GM12864 (cell line): ENCODE results near the gene IFNA13.

ENCODE experiments used
- DNase-seq: peaks from one replicate; pipeline ENCODE4 v3.0.0-alpha.2; 2011; ENCODE audit warnings: low read depth
- H3K4me3 ChIP-seq: 2 replicates; pipeline ENCODE4 v1.5.1; 2011; ENCODE audit warnings: mild to moderate bottlenecking, low read depth, low read length, control low read depth
- TF ChIP-seq, protein P1 (sequence below): IDR thresholded peaks from 2 replicates; pipeline ENCODE4 v1.5.1; 2011; ENCODE audit warnings: low read depth, mild to moderate bottlenecking, moderate library complexity, low read length, control low read depth, inconsistent platforms; ENCODE audit errors: missing control alignments

The IFNA13 gene

GRCh38 chr9:21408817-21409216, 41.0 kb upstream of the IFNA13 start, which contains the start of gene IFNA8:
IFNA8 (plus strand) TSS chr9:21409117; CDS start chr9:21409177, 60 bp downstream.
- no peak for DNase-seq
- TF ChIP-seq, protein P1, sequence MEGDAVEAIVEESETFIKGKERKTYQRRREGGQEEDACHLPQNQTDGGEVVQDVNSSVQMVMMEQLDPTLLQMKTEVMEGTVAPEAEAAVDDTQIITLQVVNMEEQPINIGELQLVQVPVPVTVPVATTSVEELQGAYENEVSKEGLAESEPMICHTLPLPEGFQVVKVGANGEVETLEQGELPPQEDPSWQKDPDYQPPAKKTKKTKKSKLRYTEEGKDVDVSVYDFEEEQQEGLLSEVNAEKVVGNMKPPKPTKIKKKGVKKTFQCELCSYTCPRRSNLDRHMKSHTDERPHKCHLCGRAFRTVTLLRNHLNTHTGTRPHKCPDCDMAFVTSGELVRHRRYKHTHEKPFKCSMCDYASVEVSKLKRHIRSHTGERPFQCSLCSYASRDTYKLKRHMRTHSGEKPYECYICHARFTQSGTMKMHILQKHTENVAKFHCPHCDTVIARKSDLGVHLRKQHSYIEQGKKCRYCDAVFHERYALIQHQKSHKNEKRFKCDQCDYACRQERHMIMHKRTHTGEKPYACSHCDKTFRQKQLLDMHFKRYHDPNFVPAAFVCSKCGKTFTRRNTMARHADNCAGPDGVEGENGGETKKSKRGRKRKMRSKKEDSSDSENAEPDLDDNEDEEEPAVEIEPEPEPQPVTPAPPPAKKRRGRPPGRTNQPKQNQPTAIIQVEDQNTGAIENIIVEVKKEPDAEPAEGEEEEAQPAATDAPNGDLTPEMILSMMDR: no peak
- H3K4me3 ChIP-seq: no peak within 1 kb of the TSS

DNA sequence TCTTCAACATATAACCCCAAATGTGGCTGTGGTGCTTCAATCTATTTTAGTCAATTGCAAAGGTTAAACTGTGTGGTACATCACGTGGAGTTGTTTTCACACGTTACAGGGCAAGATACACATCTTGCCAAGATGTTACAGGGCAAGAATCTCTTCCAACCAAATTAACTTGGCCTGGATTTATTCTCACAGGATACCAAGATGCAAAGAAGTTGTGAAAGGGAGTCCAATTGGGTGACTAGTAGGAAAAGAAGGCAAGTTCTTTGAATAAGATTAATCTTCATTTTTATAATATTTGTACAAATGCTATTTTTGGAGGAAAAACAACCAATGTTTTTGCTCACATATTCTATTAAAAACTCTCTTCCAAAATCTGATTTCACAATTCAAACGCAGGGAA, 36.3 kb upstream of the IFNA13 start:
- no peak overlapping the region for H3K4me3 ChIP-seq
- DNase-seq: no peak
- TF ChIP-seq, protein P1: no peak

- DNase-seq: no peak
- TF ChIP-seq, protein P1: peak; percentile 8
- peak overlapping the region; percentile 40 for H3K4me3 ChIP-seq
These were observed 34.8 kb upstream of the IFNA13 start for GRCh38 chr9:21402386-21403251.

- no peak overlapping the region for H3K4me3 ChIP-seq
- TF ChIP-seq, protein P1: no peak
- no peak for DNase-seq
These were observed 32.1 kb upstream of the IFNA13 start for GRCh38 chr9:21399956-21400355.

DNA sequence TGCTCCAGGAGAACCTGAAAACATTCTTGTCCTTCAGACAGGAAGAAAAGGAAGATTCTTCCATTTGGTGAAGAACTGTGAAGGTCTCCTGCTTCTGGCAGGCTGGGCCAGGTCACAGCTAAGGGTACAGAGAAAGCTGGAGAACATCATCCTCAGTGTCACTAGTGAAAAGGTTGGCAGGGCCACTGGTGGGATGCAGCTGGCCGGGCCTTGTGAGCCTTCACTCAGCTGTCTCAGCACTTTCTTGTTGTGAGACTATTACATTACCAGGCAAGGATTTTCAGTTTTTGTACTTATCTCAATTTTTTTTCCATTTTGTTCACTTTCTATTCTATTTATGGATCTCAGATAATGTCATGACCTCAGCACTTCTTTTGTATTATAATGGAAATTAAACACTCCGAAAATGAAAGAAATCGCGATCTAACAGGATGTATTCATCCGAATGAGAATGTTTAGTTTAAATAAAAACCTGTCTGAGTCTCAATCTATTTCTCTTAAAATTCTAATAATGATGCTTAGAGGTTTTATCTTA, 31.2 kb upstream of the IFNA13 start:
- no peak for DNase-seq
- H3K4me3 ChIP-seq: no peak overlapping the region
- TF ChIP-seq, protein P1: no peak

GRCh38 chr9:21395778-21396717, 28.2 kb upstream of the IFNA13 start:
- DNase-seq: no peak
- TF ChIP-seq, protein P1: peak; percentile 82

More at GRCh38 chr9:21395778-21396717, 28.2 kb upstream of the IFNA13 start:
- peak overlapping the region; percentile 56 for H3K4me3 ChIP-seq
